ENCODE data around the gene ADPRS. TPM values are rescaled to one million over a fixed set of nuclear protein-coding genes. Genes with fewer than 3 reads are reported as not detected.

The ADPRS gene
- total RNA-seq, 2 donors from 2014 or later = 30.4 to 33.0 TPM

GRCh38 chr1:36133484-36133883 is 44.8 kb downstream of the ADPRS start:
- H3K4me1 ChIP-seq = no peaks in the 10 kb centered on the region
- intact Hi-C loops (cut with DNase I) = loop anchor here (5.0 kb wide), 1 partner anchor 36 kb away; no protein-coding TSS in a partner anchor

GRCh38 chr1:36134031-36134430 is 45.3 kb downstream of the ADPRS start:
- no peaks in the 10 kb centered on the region for H3K36me3 ChIP-seq
- H3K9ac ChIP-seq (ENCODE audit: low read depth in 2 of 2, low read length in 2 of 2) = peak overlapping the region in 1 of 2 donors; percentile 56
- no peak for DNase-seq
- H3K4me3 ChIP-seq = no peak overlapping the region
- intact Hi-C loops (cut with DNase I) = loop anchor here (5.0 kb wide), 1 partner anchor 37 kb away; no protein-coding TSS in a partner anchor
- no peaks in the 10 kb centered on the region for H3K27me3 ChIP-seq
- H3K27ac ChIP-seq = no peak overlapping the region
- H3K9me3 ChIP-seq = no peaks in the 10 kb centered on the region
- no peaks in the 10 kb centered on the region for H3K4me1 ChIP-seq
- TF ChIP-seq CTCF (IDR thresholded peaks at IDR 0.05) = no peak

More at GRCh38 chr1:36133484-36133883, 44.8 kb downstream of the ADPRS start:
- peak; percentile 95 for DNase-seq
- TF ChIP-seq CTCF (IDR thresholded peaks at IDR 0.05) = no peak
- Histone ChIP-seq H3K9me3 (no peaks in the 10 kb centered on the region), H3K27ac (no peak overlapping the region), H3K36me3 (no peaks in the 10 kb centered on the region), H3K9ac (ENCODE audit: low read depth in 2 of 2, low read length in 2 of 2) (peak overlapping the region in 1 of 2 donors; percentile 56), H3K4me3 (no peak overlapping the region), H3K27me3 (no peaks in the 10 kb centered on the region)

- Histone ChIP-seq H3K36me3 (no peaks in the 10 kb centered on the region), H3K27ac (no peak overlapping the region), H3K9ac (ENCODE audit: low read depth in 2 of 2, low read length in 2 of 2) (no peak overlapping the region), H3K4me3 (no peak overlapping the region), H3K9me3 (no peaks in the 10 kb centered on the region), H3K27me3 (no peaks in the 10 kb centered on the region), H3K4me1 (no peaks in the 10 kb centered on the region)
- peak; percentile 58 for DNase-seq
- intact Hi-C loops (cut with DNase I) = loop anchor here (5.0 kb wide), 1 partner anchor 37 kb away; no protein-coding TSS in a partner anchor
- TF ChIP-seq CTCF (IDR thresholded peaks at IDR 0.05) = peak; percentile 53
These were observed 46.0 kb downstream of the ADPRS start for GRCh38 chr1:36134505-36135329.

GRCh38 chr1:36135330-36135667 is 46.6 kb downstream of the ADPRS start:
- Histone ChIP-seq H3K9me3 (no peaks in the 10 kb centered on the region), H3K27ac (no peak overlapping the region)
- no peak for DNase-seq

GRCh38 chr1:36135796-36136195 is 47.1 kb downstream of the ADPRS start:
- Histone ChIP-seq H3K36me3 (no peaks in the 10 kb centered on the region), H3K27ac (peak overlapping the region; percentile 36), H3K9ac (ENCODE audit: low read depth in 2 of 2, low read length in 2 of 2) (no peak overlapping the region), H3K27me3 (no peaks in the 10 kb centered on the region), H3K4me3 (no peak overlapping the region), H3K4me1 (no peaks in the 10 kb centered on the region), H3K9me3 (no peaks in the 10 kb centered on the region)
- no peak for TF ChIP-seq CTCF (IDR thresholded peaks at IDR 0.05)
- intact Hi-C loops (cut with DNase I) = no loop called here
- no peak for DNase-seq

More at GRCh38 chr1:36135330-36135667, 46.6 kb downstream of the ADPRS start:
- H3K27me3 ChIP-seq = no peaks in the 10 kb centered on the region
- H3K4me3 ChIP-seq = no peak overlapping the region
- no peaks in the 10 kb centered on the region for H3K36me3 ChIP-seq
- intact Hi-C loops (cut with DNase I) = no loop called here
- H3K4me1 ChIP-seq = no peaks in the 10 kb centered on the region
- no peak overlapping the region for H3K9ac ChIP-seq (ENCODE audit: low read depth in 2 of 2, low read length in 2 of 2)
- no peak for TF ChIP-seq CTCF (IDR thresholded peaks at IDR 0.05)

Measured in colonic mucosa (tissue), 4 donors.